Lung microvascular endothelial cell (primary cell): ENCODE results near the gene TEDC1. TPM values are rescaled to one million over a fixed set of nuclear protein-coding genes. Genes with fewer than 3 reads are reported as not detected.

ENCODE experiments used
- DNase-seq, 2 donors: peaks; one replicate each; pipeline versions ENCODE4 v3.0.0 to v3.0.0-alpha.2; 2010; ENCODE audit warnings: low read depth in 2 of 2
- total RNA-seq: library from RNA; depleted of rRNA; stranded (reverse); fragments of >200 nt; gene quantifications from 2 replicates; pipeline ENCODE4 v1.2.1, GENCODE V29; 2014

TEDC1 gene
- total RNA-seq: 2.8 and 5.7 TPM in 2 replicates

DNA sequence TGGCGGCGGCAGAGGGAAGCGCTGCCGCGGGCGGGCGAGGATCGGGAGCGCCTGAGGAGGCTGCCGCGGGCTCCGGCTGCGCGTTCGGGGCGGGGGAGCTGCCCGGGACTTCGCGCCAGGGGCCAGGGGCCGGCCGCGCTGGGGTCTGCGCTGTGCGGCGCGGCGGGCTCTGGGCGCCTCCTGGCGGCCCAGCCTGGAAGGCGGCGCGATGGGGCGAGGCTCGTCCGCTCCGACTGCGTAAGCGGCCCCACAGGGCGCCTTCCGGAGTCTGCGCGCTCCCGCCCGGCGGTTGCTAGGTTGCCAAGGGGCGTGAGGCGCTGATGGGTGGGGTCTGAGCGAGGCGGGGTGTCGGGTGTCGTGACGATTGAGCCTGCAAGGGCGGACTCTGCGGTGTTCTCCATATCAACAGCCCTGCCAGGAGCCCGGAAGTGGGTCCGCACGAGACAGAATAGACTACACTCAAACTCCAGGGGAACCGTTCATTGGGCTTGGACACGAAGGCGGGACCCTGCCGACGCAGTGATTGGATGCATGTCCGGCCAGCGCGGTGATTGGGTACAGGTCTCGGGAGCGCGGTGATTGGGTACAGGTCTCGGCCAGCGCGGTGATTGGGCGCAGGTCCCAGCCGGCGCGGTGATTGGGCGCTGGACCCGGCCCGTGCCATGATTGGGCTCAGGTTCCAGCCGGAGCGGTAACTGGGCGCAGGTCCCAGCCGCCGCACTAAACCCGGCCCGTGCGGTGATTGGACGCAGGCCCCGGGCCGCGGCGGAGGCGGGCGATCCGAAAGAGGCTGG lies at the start of gene TEDC1:
TEDC1 (plus strand) TSS at position 675 of the 794 bp plus-strand sequence. CDS start 130 bp downstream, outside the sequence.
- DNase-seq: peak; percentile 100

GRCh38 chr14:105442125-105442524 lies 48.9 kb upstream of the TEDC1 start:
- DNase-seq: no peak

- DNase-seq: no peak
Measured at GRCh38 chr14:105442834-105443233, 48.2 kb upstream of the TEDC1 start.

DNA sequence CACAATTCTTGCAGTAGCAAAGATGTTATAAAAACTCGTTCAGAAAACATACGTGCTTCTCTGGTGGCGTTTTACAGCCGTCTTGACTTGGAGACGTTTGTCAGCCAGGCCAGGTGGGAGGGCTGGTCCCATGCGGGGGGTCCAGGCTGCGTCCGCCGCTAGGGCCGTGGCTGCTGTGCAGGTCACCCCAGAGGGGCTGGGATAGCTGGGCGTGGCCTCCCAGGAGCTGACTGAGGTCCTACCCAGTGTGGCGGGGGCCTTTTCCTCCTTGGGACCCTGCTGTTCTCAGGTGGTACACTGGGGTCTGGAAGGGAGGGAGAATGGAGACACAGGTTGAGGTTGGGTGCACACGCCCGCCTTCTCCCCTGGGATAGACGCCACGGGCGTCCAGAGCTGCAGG lies 46.2 kb upstream of the TEDC1 start:
- DNase-seq: no peak

- DNase-seq: no peak
Measured at GRCh38 chr14:105445290-105445689, 45.8 kb upstream of the TEDC1 start.

- DNase-seq: no peak
Measured at GRCh38 chr14:105445901-105446845, 44.9 kb upstream of the TEDC1 start.

DNA sequence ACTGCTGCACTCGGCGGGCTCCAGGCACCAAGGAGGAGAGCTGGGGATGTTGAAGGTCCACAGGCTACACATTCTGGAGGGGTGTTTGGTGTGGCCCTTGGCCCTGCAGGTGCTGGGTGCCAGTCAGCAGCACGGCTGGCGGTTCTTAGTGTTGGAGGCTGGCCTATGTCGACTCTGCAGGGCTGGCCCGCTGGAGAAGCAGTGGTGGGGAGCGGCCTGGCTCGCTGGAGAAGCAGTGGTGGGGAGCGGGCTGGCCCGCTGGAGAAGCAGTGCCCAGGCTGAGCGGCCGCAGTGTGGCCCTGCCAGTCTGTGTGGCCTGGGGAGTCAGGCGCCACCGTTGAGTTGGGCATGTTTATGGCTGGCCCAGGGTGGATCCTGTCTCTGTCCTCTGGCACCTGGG lies 44.1 kb upstream of the TEDC1 start:
- no peak for DNase-seq

DNA sequence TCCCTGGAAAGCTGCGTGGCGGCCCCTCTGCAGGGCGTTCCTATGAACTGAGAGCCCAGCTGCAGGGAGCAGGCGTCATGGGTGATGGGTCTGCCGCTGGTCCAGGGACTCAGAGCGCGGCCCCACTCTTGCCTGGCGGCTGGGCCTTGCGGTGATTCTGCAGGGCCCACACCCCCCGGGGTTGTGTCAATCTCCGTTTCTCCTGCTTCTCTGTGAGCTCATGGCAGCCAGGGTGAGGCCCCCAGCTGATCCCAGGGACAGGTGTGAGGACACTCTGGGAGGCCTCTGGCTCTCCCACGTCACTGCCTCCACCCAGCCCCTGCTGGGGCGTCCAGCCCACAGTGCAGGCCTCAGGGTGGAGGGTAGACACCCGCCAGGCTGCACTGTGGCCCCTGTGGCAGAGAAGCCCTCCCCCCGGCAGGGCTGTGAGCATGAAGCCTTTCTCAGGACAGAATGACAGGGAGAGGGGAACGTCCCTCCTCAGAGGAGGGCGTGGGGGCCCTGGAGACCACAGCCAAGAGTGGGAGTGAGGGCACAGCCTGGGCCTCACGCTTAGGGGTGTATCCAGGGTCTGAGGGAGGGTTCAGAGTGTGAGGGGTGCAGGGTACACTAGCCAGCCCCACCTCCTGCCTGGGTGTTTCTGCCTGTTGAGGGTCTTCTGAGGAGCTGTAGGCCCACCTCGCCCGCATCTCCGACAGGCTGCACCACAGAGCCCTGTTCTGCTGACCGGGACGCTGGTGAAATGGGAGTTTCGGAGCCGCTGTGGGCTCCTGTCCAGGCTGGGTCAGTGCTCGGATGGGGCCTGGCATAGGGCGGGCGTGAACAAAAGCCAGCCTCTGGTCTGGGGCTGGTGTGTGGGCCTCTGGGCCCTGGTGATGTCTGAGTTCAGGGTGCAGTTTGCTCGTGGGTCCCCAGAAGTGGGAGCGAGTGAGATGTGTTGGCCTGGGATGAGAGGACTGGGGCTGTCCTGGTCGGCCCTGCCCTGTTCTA lies 43.1 kb upstream of the TEDC1 start:
- no peak for DNase-seq

DNA sequence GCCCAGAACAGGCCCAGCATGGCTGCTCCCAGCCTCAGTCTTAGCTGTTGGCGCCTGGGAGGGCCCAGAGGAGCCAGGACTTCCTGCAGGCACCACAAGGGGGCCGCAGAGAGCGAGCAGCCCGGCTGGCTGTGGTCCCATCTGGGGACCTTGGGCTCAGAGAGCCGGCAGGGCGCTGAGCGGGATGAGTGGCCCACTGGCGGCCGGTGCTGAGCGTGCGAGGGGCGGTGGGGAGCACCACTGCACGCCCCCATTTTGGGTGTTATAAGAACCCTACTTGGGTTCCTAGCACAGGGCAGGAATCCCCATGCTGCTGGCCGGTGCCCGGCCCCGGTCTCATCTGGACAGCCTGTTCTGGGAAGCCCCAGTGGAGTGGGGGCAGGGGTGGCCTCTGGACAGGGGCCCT lies 42.3 kb upstream of the TEDC1 start:
- peak; percentile 78 to 85 for DNase-seq

GRCh38 chr14:105449276-105450122 lies 41.5 kb upstream of the TEDC1 start:
- DNase-seq: no peak

DNA sequence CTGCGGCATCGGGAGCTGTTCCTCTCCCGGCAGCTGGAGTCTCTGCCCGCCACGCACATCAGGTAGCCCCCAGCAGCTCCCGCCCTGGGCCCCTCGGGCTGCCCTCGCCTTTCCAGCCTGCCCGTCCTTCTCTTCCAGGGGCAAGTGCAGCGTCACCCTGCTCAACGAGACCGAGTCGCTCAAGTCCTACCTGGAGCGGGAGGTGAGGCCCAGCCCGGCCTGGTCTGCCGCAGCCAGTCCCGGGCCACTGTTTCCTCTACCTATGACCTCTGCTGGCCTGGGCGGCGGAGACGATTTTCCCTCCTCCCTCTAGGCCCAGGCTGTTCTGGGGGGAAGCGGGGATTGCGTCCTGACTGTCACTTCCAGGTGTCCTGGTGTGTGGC lies 40.9 kb upstream of the TEDC1 start:
- DNase-seq: no peak

GRCh38 chr14:105450864-105451720 lies 40.0 kb upstream of the TEDC1 start:
- no peak for DNase-seq

GRCh38 chr14:105452963-105453362 lies 38.1 kb upstream of the TEDC1 start:
- no peak for DNase-seq

DNA sequence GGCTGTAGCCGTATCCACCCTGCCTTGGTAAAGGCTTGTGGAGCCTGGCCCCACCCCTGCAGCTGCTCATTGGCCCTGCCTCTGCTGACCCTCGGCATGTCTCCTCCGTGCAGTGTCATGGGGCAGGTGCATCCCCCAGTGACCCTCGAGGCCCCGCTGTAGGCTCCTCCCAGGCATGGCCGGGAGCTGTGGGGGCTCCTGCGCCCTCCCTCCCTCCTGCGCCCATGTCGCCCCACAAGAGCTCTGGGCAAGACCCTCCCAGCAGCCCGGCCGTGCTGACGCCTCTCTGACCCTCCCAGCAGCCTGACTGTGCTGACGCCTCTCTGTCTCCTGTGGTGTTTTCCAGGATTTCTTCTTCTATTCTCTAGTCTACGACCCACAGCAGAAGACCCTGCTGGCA lies 37.2 kb upstream of the TEDC1 start:
- DNase-seq: no peak

- DNase-seq: no peak
Measured at GRCh38 chr14:105455086-105455640, 35.9 kb upstream of the TEDC1 start.

DNA sequence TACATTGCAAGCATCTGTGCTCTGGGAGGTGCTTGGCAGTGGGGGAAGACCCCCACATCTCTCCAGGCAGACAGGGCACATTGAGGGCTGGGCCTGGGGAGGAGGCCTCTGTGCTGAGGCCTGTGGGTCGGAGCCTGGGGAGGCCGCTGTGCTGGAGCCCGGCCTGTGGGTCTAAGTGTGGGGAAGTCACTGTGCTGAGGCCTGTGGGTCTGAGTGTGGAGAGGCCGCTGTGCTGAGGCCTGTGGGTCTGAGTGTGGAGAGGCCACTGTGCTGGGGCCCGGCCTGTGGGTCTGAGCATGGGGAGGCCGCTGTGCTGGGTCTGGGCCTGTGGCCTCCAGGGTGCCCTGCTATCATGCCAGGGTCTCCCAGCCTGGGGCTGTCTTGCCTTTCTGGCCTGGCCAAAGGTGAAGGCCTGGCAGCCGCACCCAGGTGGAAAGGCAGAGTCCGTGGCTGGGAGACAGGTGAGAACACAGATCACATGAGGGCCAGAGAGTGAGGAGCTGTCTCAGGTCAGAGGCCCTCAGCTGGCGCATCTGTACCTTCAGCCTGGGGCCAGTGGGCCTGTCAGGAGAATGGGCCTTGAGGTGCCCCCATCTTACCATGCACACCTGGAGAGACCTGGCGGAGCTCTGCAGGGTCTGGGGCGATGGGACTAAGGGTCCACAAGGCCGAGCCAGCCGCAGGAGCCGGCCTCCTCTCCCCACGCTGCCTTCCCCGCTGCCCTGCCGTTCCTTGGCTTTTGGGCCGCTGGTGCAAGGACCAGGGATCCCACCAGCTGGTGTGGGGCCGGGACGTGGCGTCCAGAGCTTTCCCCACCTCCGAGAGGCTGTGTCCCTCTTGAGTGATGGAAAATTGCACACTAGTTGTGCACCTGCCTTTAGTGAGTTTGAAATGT lies 35.0 kb upstream of the TEDC1 start:
- DNase-seq: no peak

- DNase-seq: no peak
Measured at GRCh38 chr14:105456736-105457617, 34.1 kb upstream of the TEDC1 start.
